ENCODE data around the gene EMC1. TPM values are rescaled to one million over a fixed set of nuclear protein-coding genes. Genes with fewer than 3 reads are reported as not detected.
"Not testable (repeated sequence)": the region's sequence is repeated elsewhere in the genome, so short reads cannot be mapped to it uniquely, and the experiment has no call there.

EMC1 gene
- total RNA-seq, 1 donor from 2014 or later = 67.9 TPM

- DNase-seq = no peak
- H3K4me1 Mint-ChIP-seq = no peaks in the 10 kb centered on the region
- no peak overlapping the region for H3K27ac Mint-ChIP-seq
- H3K9me3 Mint-ChIP-seq = peaks cover 4% of the 10 kb centered on the region
- peaks cover 11% of the 10 kb centered on the region for H3K27me3 Mint-ChIP-seq
- intact Hi-C loops (cut with micrococcal nuclease) = no loop called here
- H3K4me3 Mint-ChIP-seq = no peak overlapping the region
- peaks cover 2% of the 10 kb centered on the region for H3K36me3 Mint-ChIP-seq (ENCODE audit: low read depth)
Observed at GRCh38 chr1:19273106-19273843, 22.0 kb upstream of the EMC1 start.

- no peak overlapping the region for H3K4me3 Mint-ChIP-seq
- peaks cover 4% of the 10 kb centered on the region for H3K9me3 Mint-ChIP-seq
Observed at GRCh38 chr1:19272064-19272463, 20.7 kb upstream of the EMC1 start.

DNA sequence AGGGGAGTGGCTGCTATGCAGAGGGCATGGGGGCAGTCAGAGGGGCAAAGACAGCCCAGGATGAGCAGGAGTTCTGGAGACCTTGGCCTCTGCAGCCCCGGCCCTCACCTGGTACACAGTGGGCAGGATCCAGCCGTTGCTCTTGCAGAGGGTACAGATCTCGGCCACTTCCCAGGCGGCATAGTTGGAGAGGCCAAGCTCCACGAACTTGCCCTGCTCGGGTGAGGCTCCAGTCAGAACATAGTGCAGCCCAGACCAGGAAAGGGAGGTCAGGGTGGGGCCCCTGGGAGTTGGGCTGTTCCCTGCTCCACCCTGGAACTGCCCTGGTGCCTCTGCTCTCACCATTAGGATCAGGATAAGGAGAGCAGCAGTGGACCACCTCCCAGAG, 19.0 kb upstream of the EMC1 start:
- intact Hi-C loops (cut with micrococcal nuclease); H3K27ac Mint-ChIP-seq; H3K4me1 Mint-ChIP-seq; H3K4me3 Mint-ChIP-seq; H3K9me3 Mint-ChIP-seq; DNase-seq; H3K36me3 Mint-ChIP-seq (ENCODE audit: low read depth): not testable (repeated sequence)
- peaks cover 11% of the 10 kb centered on the region for H3K27me3 Mint-ChIP-seq

More at GRCh38 chr1:19272064-19272463, 20.7 kb upstream of the EMC1 start:
- H3K4me1 Mint-ChIP-seq = no peaks in the 10 kb centered on the region
- peaks cover 2% of the 10 kb centered on the region for H3K36me3 Mint-ChIP-seq (ENCODE audit: low read depth)
- intact Hi-C loops (cut with micrococcal nuclease) = no loop called here
- peaks cover 11% of the 10 kb centered on the region for H3K27me3 Mint-ChIP-seq
- no peak overlapping the region for H3K27ac Mint-ChIP-seq
- no peak for DNase-seq

- H3K9me3 Mint-ChIP-seq; H3K4me3 Mint-ChIP-seq; DNase-seq; H3K27ac Mint-ChIP-seq; intact Hi-C loops (cut with micrococcal nuclease); H3K4me1 Mint-ChIP-seq; H3K36me3 Mint-ChIP-seq (ENCODE audit: low read depth): not testable (repeated sequence)
- H3K27me3 Mint-ChIP-seq = peaks cover 11% of the 10 kb centered on the region
Observed at GRCh38 chr1:19269427-19270342, 18.4 kb upstream of the EMC1 start.

GRCh38 chr1:19268445-19268844, 17.1 kb upstream of the EMC1 start:
- intact Hi-C loops (cut with micrococcal nuclease) = no loop called here
- H3K4me3 Mint-ChIP-seq = no peak overlapping the region
- H3K9me3 Mint-ChIP-seq = no peaks in the 10 kb centered on the region
- no peaks in the 10 kb centered on the region for H3K4me1 Mint-ChIP-seq
- DNase-seq = no peak
- peaks cover 9% of the 10 kb centered on the region for H3K27me3 Mint-ChIP-seq
- no peak overlapping the region for H3K27ac Mint-ChIP-seq
- H3K36me3 Mint-ChIP-seq (ENCODE audit: low read depth) = no peaks in the 10 kb centered on the region

GRCh38 chr1:19262744-19263143, 11.4 kb upstream of the EMC1 start:
- Mint-ChIP-seq H3K27ac (no peak overlapping the region), H3K4me3 (no peak overlapping the region), H3K27me3 (no peaks in the 10 kb centered on the region), H3K4me1 (no peaks in the 10 kb centered on the region), H3K9me3 (no peaks in the 10 kb centered on the region), H3K36me3 (ENCODE audit: low read depth) (peaks cover 22% of the 10 kb centered on the region)
- no peak for DNase-seq
- intact Hi-C loops (cut with micrococcal nuclease) = no loop called here

DNA sequence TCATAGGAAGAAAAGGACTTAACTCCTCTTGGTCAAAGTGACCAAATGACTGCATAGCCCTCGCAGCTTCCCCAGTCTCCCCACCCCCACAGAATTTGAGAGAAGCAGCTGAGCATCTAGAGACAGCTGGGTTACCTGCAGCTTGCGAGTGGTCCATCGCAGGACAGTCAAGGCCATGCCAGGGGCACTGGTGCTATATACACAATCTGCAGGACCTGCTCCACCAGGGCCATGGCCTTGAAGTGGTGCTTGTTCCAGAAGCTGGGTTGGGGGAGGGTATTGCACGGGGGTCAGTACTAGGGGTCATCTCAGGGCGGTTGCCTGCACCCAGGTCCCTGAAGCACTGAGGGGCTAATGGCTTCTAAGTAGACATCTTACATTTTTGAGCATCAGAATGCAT, 10.7 kb upstream of the EMC1 start:
- no peak for DNase-seq
- intact Hi-C loops (cut with micrococcal nuclease) = no loop called here
- Mint-ChIP-seq H3K9me3 (no peaks in the 10 kb centered on the region), H3K36me3 (ENCODE audit: low read depth) (peaks cover 29% of the 10 kb centered on the region), H3K4me3 (no peak overlapping the region), H3K27me3 (no peaks in the 10 kb centered on the region), H3K4me1 (peaks cover 3% of the 10 kb centered on the region), H3K27ac (no peak overlapping the region)

- Mint-ChIP-seq H3K27me3 (no peaks in the 10 kb centered on the region), H3K9me3 (no peaks in the 10 kb centered on the region), H3K4me1 (peaks cover 8% of the 10 kb centered on the region), H3K4me3 (no peak overlapping the region), H3K27ac (no peak overlapping the region), H3K36me3 (ENCODE audit: low read depth) (peaks cover 43% of the 10 kb centered on the region)
- no peak for DNase-seq
- intact Hi-C loops (cut with micrococcal nuclease) = no loop called here
Observed at GRCh38 chr1:19260211-19261138, 9.2 kb upstream of the EMC1 start.

DNA sequence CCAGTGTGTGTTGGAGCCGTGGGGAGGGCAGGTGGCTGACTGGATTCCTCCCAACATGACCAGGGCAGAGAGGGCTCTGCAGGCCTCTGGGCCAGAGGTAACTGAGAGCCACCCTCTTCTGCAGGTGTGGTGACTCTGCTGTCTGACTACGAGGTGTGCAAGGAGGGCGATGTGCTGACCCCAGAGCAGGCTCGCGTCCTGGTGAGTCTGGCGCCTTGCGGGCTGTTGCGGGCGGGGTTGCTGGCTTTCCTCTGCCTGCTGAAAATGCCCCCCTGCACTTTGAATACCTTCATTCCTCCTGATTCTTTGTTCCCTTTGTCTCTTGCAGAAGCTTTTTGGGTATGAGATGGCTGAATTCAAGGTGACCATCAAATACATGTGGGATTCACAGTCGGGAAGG, 7.0 kb upstream of the EMC1 start:
- peaks cover 54% of the 10 kb centered on the region for H3K36me3 Mint-ChIP-seq (ENCODE audit: low read depth)
- no peaks in the 10 kb centered on the region for H3K9me3 Mint-ChIP-seq
- peaks cover 17% of the 10 kb centered on the region for H3K4me1 Mint-ChIP-seq
- intact Hi-C loops (cut with micrococcal nuclease) = loop anchor here (10.0 kb wide), 2 partner anchors 334 to 386 kb away; partner anchors contain the start of gene NBL1
- no peak for DNase-seq
- H3K4me3 Mint-ChIP-seq = no peak overlapping the region
- H3K27ac Mint-ChIP-seq = peak overlapping the region; percentile 45
- H3K27me3 Mint-ChIP-seq = no peaks in the 10 kb centered on the region

- Mint-ChIP-seq H3K27ac (peak overlapping the region; percentile 83), H3K9me3 (no peaks in the 10 kb centered on the region), H3K4me3 (peak overlapping the region; percentile 60), H3K36me3 (ENCODE audit: low read depth) (peaks cover 60% of the 10 kb centered on the region), H3K4me1 (peaks cover 22% of the 10 kb centered on the region), H3K27me3 (no peaks in the 10 kb centered on the region)
- DNase-seq = no peak
- intact Hi-C loops (cut with micrococcal nuclease) = loop anchor here (10.0 kb wide), 2 partner anchors 333 to 387 kb away; partner anchors contain the start of gene NBL1
Observed at GRCh38 chr1:19257178-19257914, 6.0 kb upstream of the EMC1 start.

DNA sequence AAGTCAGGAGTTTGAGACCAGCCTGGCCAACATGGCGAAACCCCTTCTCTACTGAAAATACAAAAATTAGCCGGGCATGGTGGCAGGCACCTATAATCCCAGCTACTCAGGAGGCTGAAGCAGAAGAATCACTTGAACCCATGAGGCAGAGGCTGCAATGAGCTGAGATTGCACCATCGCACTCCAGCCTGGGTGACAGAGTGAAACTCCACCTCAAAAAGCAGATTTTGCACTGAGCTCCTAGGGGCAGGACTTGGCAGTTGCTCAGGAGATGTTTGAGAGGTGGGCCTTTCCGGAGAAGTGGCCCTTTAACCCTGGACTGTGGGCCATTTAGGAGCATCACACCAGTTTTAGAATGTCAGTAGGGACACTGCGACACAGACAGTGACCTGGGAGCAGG, 5.0 kb upstream of the EMC1 start:
- not testable (repeated sequence) for DNase-seq, H3K9me3 Mint-ChIP-seq, H3K4me3 Mint-ChIP-seq, H3K27me3 Mint-ChIP-seq
- Mint-ChIP-seq H3K4me1 (peaks cover 25% of the 10 kb centered on the region), H3K36me3 (ENCODE audit: low read depth) (peaks cover 64% of the 10 kb centered on the region), H3K27ac (peak overlapping the region; percentile 51)
- intact Hi-C loops (cut with micrococcal nuclease) = loop anchor here (10.0 kb wide), 2 partner anchors 332 to 388 kb away; partner anchors contain the start of gene NBL1

- Mint-ChIP-seq H3K9me3 (no peaks in the 10 kb centered on the region), H3K27me3 (no peaks in the 10 kb centered on the region), H3K4me3 (no peak overlapping the region), H3K27ac (no peak overlapping the region), H3K36me3 (ENCODE audit: low read depth) (peaks cover 65% of the 10 kb centered on the region), H3K4me1 (peaks cover 29% of the 10 kb centered on the region)
- intact Hi-C loops (cut with micrococcal nuclease) = loop anchor here (10.0 kb wide), 2 partner anchors 330 to 390 kb away; partner anchors contain the start of gene NBL1
- DNase-seq = no peak
Observed at GRCh38 chr1:19255288-19255687, 4.0 kb upstream of the EMC1 start.

GRCh38 chr1:19254416-19254815, 3.1 kb upstream of the EMC1 start:
- no peak overlapping the region for H3K27ac Mint-ChIP-seq
- no peak overlapping the region for H3K4me3 Mint-ChIP-seq
- no peak for DNase-seq
- H3K27me3 Mint-ChIP-seq = no peaks in the 10 kb centered on the region
- intact Hi-C loops (cut with micrococcal nuclease) = loop anchor here (10.0 kb wide), 2 partner anchors 330 to 390 kb away; partner anchors contain the start of gene NBL1
- H3K4me1 Mint-ChIP-seq = peaks cover 32% of the 10 kb centered on the region
- H3K36me3 Mint-ChIP-seq (ENCODE audit: low read depth) = peaks cover 56% of the 10 kb centered on the region
- no peaks in the 10 kb centered on the region for H3K9me3 Mint-ChIP-seq
